Activated T-cell treated with anti-CD3 and anti-CD28 coated beads, Interleukin-2, amount 50 U/mL, for 24 hours (primary cell): ENCODE data around the gene GNE.
"Not testable (repeated sequence)": the region's sequence is repeated elsewhere in the genome, so short reads cannot be mapped to it uniquely, and the experiment has no call there.

Experiments used
- DNase-seq: peaks from one replicate; pipeline ENCODE4 v3.0.0-alpha.2; 2020
- H3K27ac Mint-ChIP-seq: 2 replicates; pipeline ENCODE4 v1.8.0; 2020; ENCODE audit warnings: mild to moderate bottlenecking, mixed read lengths
- H3K27me3 Mint-ChIP-seq: 2 replicates; pipeline ENCODE4 v1.8.0; 2020; ENCODE audit warnings: mixed read lengths
- H3K36me3 Mint-ChIP-seq: 2 replicates; pipeline ENCODE4 v1.8.0; 2020; ENCODE audit warnings: low read depth, mixed read lengths
- H3K4me1 Mint-ChIP-seq: 2 replicates; pipeline ENCODE4 v1.8.0; 2020; ENCODE audit warnings: low read depth, mixed read lengths
- H3K4me3 Mint-ChIP-seq: 2 replicates; pipeline ENCODE4 v1.8.0; 2020; ENCODE audit warnings: mild to moderate bottlenecking, moderate library complexity, mixed read lengths
- H3K9me3 Mint-ChIP-seq: 2 replicates; pipeline ENCODE4 v1.8.0; 2020; ENCODE audit warnings: mixed read lengths

The GNE gene

GRCh38 chr9:36258208-36258995 lies at the start of gene GNE:
GNE (minus strand) TSS chr9:36258448; CDS start chr9:36249355, 9,093 bp downstream.
- Mint-ChIP-seq H3K9me3 (no peaks in the 10 kb centered on the region), H3K4me3 (peak within 1 kb of the TSS; percentile 87), H3K27me3 (no peaks in the 10 kb centered on the region), H3K36me3 (peaks cover 8% of the 10 kb centered on the region), H3K4me1 (peaks cover 18% of the 10 kb centered on the region), H3K27ac (peak within 1 kb of the TSS; percentile 92)
- peak; percentile 98 for DNase-seq

- Mint-ChIP-seq H3K36me3 (no peaks in the 10 kb centered on the region), H3K27ac (peak overlapping the region; percentile 35), H3K9me3 (no peaks in the 10 kb centered on the region), H3K27me3 (no peaks in the 10 kb centered on the region), H3K4me1 (peaks cover 11% of the 10 kb centered on the region), H3K4me3 (no peak overlapping the region)
- DNase-seq, result no peak
Observed at GRCh38 chr9:36306471-36307306, 48.4 kb upstream of the GNE start.

- DNase-seq, H3K27me3 Mint-ChIP-seq, H3K4me3 Mint-ChIP-seq, H3K36me3 Mint-ChIP-seq, H3K9me3 Mint-ChIP-seq, H3K27ac Mint-ChIP-seq: not testable (repeated sequence)
- peaks cover 11% of the 10 kb centered on the region for H3K4me1 Mint-ChIP-seq
Observed at GRCh38 chr9:36304366-36304765, 46.1 kb upstream of the GNE start.

GRCh38 chr9:36301227-36301626 lies 43.0 kb upstream of the GNE start:
- Mint-ChIP-seq H3K9me3 (no peaks in the 10 kb centered on the region), H3K4me1 (peaks cover 2% of the 10 kb centered on the region), H3K36me3 (no peaks in the 10 kb centered on the region), H3K27me3 (no peaks in the 10 kb centered on the region), H3K27ac (no peak overlapping the region), H3K4me3 (no peak overlapping the region)
- DNase-seq, result no peak

GRCh38 chr9:36298566-36298965 lies 40.3 kb upstream of the GNE start:
- Mint-ChIP-seq H3K9me3 (no peaks in the 10 kb centered on the region), H3K4me3 (no peak overlapping the region), H3K27me3 (no peaks in the 10 kb centered on the region), H3K36me3 (no peaks in the 10 kb centered on the region), H3K27ac (no peak overlapping the region), H3K4me1 (no peaks in the 10 kb centered on the region)
- no peak for DNase-seq

- H3K4me3 Mint-ChIP-seq, result no peak overlapping the region
- no peaks in the 10 kb centered on the region for H3K4me1 Mint-ChIP-seq
- no peaks in the 10 kb centered on the region for H3K27me3 Mint-ChIP-seq
- H3K9me3 Mint-ChIP-seq, result no peaks in the 10 kb centered on the region
- DNase-seq, result no peak
- no peak overlapping the region for H3K27ac Mint-ChIP-seq
- H3K36me3 Mint-ChIP-seq, result no peaks in the 10 kb centered on the region
Observed at GRCh38 chr9:36297798-36298197, 39.5 kb upstream of the GNE start.

- H3K27ac Mint-ChIP-seq, H3K27me3 Mint-ChIP-seq, H3K36me3 Mint-ChIP-seq, H3K9me3 Mint-ChIP-seq, H3K4me1 Mint-ChIP-seq, DNase-seq, H3K4me3 Mint-ChIP-seq: not testable (repeated sequence)
Observed at GRCh38 chr9:36294996-36295395, 36.7 kb upstream of the GNE start.

- H3K27me3 Mint-ChIP-seq, result no peaks in the 10 kb centered on the region
- H3K4me3 Mint-ChIP-seq, result no peak overlapping the region
- H3K27ac Mint-ChIP-seq, result no peak overlapping the region
- no peak for DNase-seq
- H3K9me3 Mint-ChIP-seq, result no peaks in the 10 kb centered on the region
- no peaks in the 10 kb centered on the region for H3K4me1 Mint-ChIP-seq
- no peaks in the 10 kb centered on the region for H3K36me3 Mint-ChIP-seq
Observed at GRCh38 chr9:36293918-36294317, 35.7 kb upstream of the GNE start.

- H3K4me3 Mint-ChIP-seq, result no peak overlapping the region
- no peaks in the 10 kb centered on the region for H3K36me3 Mint-ChIP-seq
- H3K27ac Mint-ChIP-seq, result no peak overlapping the region
- H3K27me3 Mint-ChIP-seq, result no peaks in the 10 kb centered on the region
- no peaks in the 10 kb centered on the region for H3K4me1 Mint-ChIP-seq
- DNase-seq, result no peak
- no peaks in the 10 kb centered on the region for H3K9me3 Mint-ChIP-seq
Observed at GRCh38 chr9:36293171-36293570, 34.9 kb upstream of the GNE start.

GRCh38 chr9:36292641-36293040 lies 34.4 kb upstream of the GNE start:
- Mint-ChIP-seq H3K9me3 (no peaks in the 10 kb centered on the region), H3K36me3 (no peaks in the 10 kb centered on the region), H3K27me3 (no peaks in the 10 kb centered on the region), H3K27ac (no peak overlapping the region), H3K4me1 (no peaks in the 10 kb centered on the region), H3K4me3 (no peak overlapping the region)
- no peak for DNase-seq

- Mint-ChIP-seq H3K27ac (no peak overlapping the region), H3K27me3 (no peaks in the 10 kb centered on the region), H3K4me3 (no peak overlapping the region), H3K36me3 (no peaks in the 10 kb centered on the region), H3K9me3 (no peaks in the 10 kb centered on the region), H3K4me1 (no peaks in the 10 kb centered on the region)
- DNase-seq, result no peak
Observed at GRCh38 chr9:36290996-36291395, 32.7 kb upstream of the GNE start.

GRCh38 chr9:36289836-36290435 lies 31.7 kb upstream of the GNE start:
- H3K4me1 Mint-ChIP-seq, result no peaks in the 10 kb centered on the region
- H3K27ac Mint-ChIP-seq, result no peak overlapping the region
- no peaks in the 10 kb centered on the region for H3K27me3 Mint-ChIP-seq
- no peaks in the 10 kb centered on the region for H3K36me3 Mint-ChIP-seq
- H3K9me3 Mint-ChIP-seq, result no peaks in the 10 kb centered on the region
- H3K4me3 Mint-ChIP-seq, result no peak overlapping the region
- no peak for DNase-seq

GRCh38 chr9:36288070-36288469 lies 29.8 kb upstream of the GNE start:
- DNase-seq, result no peak
- no peaks in the 10 kb centered on the region for H3K9me3 Mint-ChIP-seq
- no peak overlapping the region for H3K27ac Mint-ChIP-seq
- H3K36me3 Mint-ChIP-seq, result no peaks in the 10 kb centered on the region
- no peaks in the 10 kb centered on the region for H3K27me3 Mint-ChIP-seq
- no peak overlapping the region for H3K4me3 Mint-ChIP-seq
- H3K4me1 Mint-ChIP-seq, result no peaks in the 10 kb centered on the region

GRCh38 chr9:36286388-36286787 lies 28.1 kb upstream of the GNE start:
- H3K27me3 Mint-ChIP-seq, result no peaks in the 10 kb centered on the region
- H3K4me1 Mint-ChIP-seq, result no peaks in the 10 kb centered on the region
- H3K27ac Mint-ChIP-seq, result no peak overlapping the region
- no peaks in the 10 kb centered on the region for H3K36me3 Mint-ChIP-seq
- no peaks in the 10 kb centered on the region for H3K9me3 Mint-ChIP-seq
- DNase-seq, result no peak
- H3K4me3 Mint-ChIP-seq, result no peak overlapping the region

GRCh38 chr9:36284226-36284625 lies 26.0 kb upstream of the GNE start:
- Mint-ChIP-seq H3K27ac (no peak overlapping the region), H3K27me3 (no peaks in the 10 kb centered on the region)

More at GRCh38 chr9:36284226-36284625, 26.0 kb upstream of the GNE start:
- Mint-ChIP-seq H3K36me3 (no peaks in the 10 kb centered on the region), H3K4me1 (no peaks in the 10 kb centered on the region), H3K4me3 (no peak overlapping the region), H3K9me3 (no peaks in the 10 kb centered on the region)
- no peak for DNase-seq
